Measurements from ENCODE around the gene SERPINA6.

DNA sequence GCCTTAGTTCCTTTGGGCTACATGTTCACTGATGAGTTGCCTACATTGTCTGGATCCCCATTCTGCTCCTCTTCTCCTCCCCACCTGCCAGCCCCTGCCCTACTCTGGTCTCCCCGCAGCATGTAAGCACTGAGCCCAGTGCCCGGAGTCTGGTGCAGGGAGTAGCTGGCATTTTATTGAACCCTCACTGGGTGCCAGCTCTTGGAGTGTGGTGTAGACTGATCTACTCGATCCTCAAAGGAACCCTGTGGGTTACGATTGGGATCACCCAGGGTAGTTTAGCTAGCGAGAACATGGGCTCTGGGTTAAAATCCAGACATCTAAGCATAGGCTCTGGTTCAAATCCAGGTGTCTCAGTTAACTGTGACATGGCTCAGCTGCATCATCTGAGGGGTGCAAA is 8.3 kb upstream of the SERPINA6 start:
- TF ChIP-seq, protein P1, sequence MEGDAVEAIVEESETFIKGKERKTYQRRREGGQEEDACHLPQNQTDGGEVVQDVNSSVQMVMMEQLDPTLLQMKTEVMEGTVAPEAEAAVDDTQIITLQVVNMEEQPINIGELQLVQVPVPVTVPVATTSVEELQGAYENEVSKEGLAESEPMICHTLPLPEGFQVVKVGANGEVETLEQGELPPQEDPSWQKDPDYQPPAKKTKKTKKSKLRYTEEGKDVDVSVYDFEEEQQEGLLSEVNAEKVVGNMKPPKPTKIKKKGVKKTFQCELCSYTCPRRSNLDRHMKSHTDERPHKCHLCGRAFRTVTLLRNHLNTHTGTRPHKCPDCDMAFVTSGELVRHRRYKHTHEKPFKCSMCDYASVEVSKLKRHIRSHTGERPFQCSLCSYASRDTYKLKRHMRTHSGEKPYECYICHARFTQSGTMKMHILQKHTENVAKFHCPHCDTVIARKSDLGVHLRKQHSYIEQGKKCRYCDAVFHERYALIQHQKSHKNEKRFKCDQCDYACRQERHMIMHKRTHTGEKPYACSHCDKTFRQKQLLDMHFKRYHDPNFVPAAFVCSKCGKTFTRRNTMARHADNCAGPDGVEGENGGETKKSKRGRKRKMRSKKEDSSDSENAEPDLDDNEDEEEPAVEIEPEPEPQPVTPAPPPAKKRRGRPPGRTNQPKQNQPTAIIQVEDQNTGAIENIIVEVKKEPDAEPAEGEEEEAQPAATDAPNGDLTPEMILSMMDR (IDR thresholded peaks at IDR 0.05), result no peak
- TF ChIP-seq POLR2A (IDR thresholded peaks at IDR 0.05) (no peak), EP300 (IDR thresholded peaks at IDR 0.05) (no peak)

All from ovary (tissue), 3 donors.